ENCODE results near the gene ATP6V0A4.

DNA sequence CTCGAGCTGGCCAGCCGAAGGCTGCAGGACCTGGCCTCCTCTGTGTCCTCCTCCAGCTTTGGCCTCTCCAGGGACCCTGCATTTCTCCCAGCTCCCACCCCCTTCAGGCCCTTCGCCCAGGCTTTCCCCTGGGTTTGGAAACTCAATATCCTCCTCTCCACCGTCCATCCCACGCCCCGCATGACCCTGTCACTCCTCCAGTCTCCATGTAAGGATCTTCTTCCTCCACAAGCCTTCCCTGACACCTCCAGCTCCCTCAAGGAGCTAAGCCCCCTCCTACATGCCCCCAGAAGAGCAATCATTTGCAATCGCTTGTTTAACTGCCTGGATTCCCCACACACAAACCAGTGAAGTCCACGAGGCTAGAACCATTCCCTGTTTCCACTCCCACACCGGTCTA, 24.8 kb downstream of the ATP6V0A4 start:
- no peak for TF ChIP-seq POLR2A (IDR thresholded peaks at IDR 0.05)
- TF ChIP-seq, protein P1, sequence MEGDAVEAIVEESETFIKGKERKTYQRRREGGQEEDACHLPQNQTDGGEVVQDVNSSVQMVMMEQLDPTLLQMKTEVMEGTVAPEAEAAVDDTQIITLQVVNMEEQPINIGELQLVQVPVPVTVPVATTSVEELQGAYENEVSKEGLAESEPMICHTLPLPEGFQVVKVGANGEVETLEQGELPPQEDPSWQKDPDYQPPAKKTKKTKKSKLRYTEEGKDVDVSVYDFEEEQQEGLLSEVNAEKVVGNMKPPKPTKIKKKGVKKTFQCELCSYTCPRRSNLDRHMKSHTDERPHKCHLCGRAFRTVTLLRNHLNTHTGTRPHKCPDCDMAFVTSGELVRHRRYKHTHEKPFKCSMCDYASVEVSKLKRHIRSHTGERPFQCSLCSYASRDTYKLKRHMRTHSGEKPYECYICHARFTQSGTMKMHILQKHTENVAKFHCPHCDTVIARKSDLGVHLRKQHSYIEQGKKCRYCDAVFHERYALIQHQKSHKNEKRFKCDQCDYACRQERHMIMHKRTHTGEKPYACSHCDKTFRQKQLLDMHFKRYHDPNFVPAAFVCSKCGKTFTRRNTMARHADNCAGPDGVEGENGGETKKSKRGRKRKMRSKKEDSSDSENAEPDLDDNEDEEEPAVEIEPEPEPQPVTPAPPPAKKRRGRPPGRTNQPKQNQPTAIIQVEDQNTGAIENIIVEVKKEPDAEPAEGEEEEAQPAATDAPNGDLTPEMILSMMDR (IDR thresholded peaks at IDR 0.05), result no peak
